ENCODE results near the gene AP1G2. TPM values are rescaled to one million over a fixed set of nuclear protein-coding genes. Genes with fewer than 3 reads are reported as not detected.

Gene AP1G2
- total and polyA plus RNA-seq, 2 of the 13 experiments (the other 11 are each of a cell fraction or from before 2014, with no cell fraction given): 96.9 to 611 TPM

DNA sequence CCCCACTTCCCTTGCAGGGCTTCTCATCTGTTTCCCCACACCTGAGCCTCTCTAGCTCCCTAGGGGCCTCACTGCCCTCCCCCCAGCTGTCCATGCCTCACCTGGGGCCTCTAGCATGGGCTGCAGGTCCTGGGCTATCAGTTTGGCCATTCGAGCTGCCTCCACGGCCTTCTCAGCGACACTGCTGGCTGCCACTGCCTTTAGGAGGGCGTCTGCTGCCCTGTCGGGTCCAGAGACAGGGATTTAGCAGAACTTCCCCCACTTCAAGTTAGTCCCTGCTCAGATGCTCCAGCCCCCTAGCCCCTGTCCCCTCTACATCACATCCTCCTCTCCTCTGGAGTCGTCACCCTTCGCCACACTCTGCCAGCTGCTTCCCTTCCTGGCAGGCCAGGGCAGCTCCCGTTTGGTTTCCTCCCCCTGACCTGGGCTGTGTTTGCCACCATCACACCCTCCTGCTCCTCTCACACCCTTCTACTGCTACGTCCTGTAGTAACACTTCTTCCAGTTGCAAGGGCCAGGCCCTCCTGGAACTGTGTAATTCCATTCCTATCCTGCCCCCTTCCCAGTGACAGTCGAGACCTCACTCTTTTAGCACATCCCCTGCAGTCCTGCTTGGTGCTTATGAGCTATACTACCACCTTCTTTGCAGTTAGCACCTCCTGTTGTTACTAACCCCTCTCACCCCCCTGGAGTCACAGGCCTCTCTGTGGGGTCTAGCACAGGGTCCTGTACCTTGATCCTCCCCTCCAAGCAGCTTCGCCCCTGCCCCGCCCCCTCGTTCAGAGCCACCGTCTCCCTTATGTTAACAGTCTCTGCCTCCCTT, 4.3 kb upstream of the AP1G2 start (continued):
- TF ChIP-seq, protein P1, sequence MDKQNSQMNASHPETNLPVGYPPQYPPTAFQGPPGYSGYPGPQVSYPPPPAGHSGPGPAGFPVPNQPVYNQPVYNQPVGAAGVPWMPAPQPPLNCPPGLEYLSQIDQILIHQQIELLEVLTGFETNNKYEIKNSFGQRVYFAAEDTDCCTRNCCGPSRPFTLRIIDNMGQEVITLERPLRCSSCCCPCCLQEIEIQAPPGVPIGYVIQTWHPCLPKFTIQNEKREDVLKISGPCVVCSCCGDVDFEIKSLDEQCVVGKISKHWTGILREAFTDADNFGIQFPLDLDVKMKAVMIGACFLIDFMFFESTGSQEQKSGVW (CRISPR knock-in tag; IDR thresholded peaks at IDR 0.05; ENCODE audit: borderline replicate concordance): no peak
- TF ChIP-seq RBAK (CRISPR knock-in tag; IDR thresholded peaks at IDR 0.05) (no peak), ZNF143 (CRISPR knock-in tag; IDR thresholded peaks at IDR 0.05) (no peak), EP300 (IDR thresholded peaks at IDR 0.05; ENCODE audit: low read depth in 2 of 2, low read length in 2 of 2) (no peak), EP300 (CRISPR knock-in tag; IDR thresholded peaks at IDR 0.05; ENCODE audit: borderline replicate concordance) (no peak), KDM2A (CRISPR knock-in tag; IDR thresholded peaks at IDR 0.05; ENCODE audit: borderline replicate concordance, low read depth) (no peak), JUND (CRISPR knock-in tag; IDR thresholded peaks at IDR 0.05) (0 out of 2 replicates have a peak, but pooled peaks have one; percentile 6), ZNF446 (CRISPR knock-in tag; IDR thresholded peaks at IDR 0.05) (no peak), ZNF644 (CRISPR knock-in tag; IDR thresholded peaks at IDR 0.05; ENCODE audit: low read depth) (no peak), CAMTA2 (CRISPR knock-in tag; IDR thresholded peaks at IDR 0.05; ENCODE audit: borderline replicate concordance) (no peak), ESRRA (CRISPR knock-in tag; IDR thresholded peaks at IDR 0.05; ENCODE audit: low read depth) (no peak), EEA1 (CRISPR knock-in tag; IDR thresholded peaks at IDR 0.05; ENCODE audit: borderline replicate concordance) (no peak), HMG20A (CRISPR knock-in tag; IDR thresholded peaks at IDR 0.05; ENCODE audit: borderline replicate concordance) (no peak), NR2C2 (CRISPR knock-in tag; IDR thresholded peaks at IDR 0.05; ENCODE audit: borderline replicate concordance) (no peak), DPF2 (CRISPR knock-in tag; IDR thresholded peaks at IDR 0.05; ENCODE audit: borderline replicate concordance, low read depth) (no peak; the same call in 1 of the 2 replicates), ZNF17 (CRISPR knock-in tag; IDR thresholded peaks at IDR 0.05) (no peak)
- TF ChIP-seq, protein P2, sequence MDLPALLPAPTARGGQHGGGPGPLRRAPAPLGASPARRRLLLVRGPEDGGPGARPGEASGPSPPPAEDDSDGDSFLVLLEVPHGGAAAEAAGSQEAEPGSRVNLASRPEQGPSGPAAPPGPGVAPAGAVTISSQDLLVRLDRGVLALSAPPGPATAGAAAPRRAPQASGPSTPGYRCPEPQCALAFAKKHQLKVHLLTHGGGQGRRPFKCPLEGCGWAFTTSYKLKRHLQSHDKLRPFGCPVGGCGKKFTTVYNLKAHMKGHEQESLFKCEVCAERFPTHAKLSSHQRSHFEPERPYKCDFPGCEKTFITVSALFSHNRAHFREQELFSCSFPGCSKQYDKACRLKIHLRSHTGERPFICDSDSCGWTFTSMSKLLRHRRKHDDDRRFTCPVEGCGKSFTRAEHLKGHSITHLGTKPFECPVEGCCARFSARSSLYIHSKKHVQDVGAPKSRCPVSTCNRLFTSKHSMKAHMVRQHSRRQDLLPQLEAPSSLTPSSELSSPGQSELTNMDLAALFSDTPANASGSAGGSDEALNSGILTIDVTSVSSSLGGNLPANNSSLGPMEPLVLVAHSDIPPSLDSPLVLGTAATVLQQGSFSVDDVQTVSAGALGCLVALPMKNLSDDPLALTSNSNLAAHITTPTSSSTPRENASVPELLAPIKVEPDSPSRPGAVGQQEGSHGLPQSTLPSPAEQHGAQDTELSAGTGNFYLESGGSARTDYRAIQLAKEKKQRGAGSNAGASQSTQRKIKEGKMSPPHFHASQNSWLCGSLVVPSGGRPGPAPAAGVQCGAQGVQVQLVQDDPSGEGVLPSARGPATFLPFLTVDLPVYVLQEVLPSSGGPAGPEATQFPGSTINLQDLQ (CRISPR knock-in tag; IDR thresholded peaks at IDR 0.05): no peak
- TF ChIP-seq, protein P3, sequence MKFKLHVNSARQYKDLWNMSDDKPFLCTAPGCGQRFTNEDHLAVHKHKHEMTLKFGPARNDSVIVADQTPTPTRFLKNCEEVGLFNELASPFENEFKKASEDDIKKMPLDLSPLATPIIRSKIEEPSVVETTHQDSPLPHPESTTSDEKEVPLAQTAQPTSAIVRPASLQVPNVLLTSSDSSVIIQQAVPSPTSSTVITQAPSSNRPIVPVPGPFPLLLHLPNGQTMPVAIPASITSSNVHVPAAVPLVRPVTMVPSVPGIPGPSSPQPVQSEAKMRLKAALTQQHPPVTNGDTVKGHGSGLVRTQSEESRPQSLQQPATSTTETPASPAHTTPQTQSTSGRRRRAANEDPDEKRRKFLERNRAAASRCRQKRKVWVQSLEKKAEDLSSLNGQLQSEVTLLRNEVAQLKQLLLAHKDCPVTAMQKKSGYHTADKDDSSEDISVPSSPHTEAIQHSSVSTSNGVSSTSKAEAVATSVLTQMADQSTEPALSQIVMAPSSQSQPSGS (CRISPR knock-in tag; IDR thresholded peaks at IDR 0.05): no peak
- TF ChIP-seq, protein P4, sequence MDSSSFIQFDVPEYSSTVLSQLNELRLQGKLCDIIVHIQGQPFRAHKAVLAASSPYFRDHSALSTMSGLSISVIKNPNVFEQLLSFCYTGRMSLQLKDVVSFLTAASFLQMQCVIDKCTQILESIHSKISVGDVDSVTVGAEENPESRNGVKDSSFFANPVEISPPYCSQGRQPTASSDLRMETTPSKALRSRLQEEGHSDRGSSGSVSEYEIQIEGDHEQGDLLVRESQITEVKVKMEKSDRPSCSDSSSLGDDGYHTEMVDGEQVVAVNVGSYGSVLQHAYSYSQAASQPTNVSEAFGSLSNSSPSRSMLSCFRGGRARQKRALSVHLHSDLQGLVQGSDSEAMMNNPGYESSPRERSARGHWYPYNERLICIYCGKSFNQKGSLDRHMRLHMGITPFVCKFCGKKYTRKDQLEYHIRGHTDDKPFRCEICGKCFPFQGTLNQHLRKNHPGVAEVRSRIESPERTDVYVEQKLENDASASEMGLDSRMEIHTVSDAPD (CRISPR knock-in tag; IDR thresholded peaks at IDR 0.05): no peak
- TF ChIP-seq, protein P5, sequence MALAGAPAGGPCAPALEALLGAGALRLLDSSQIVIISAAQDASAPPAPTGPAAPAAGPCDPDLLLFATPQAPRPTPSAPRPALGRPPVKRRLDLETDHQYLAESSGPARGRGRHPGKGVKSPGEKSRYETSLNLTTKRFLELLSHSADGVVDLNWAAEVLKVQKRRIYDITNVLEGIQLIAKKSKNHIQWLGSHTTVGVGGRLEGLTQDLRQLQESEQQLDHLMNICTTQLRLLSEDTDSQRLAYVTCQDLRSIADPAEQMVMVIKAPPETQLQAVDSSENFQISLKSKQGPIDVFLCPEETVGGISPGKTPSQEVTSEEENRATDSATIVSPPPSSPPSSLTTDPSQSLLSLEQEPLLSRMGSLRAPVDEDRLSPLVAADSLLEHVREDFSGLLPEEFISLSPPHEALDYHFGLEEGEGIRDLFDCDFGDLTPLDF (CRISPR knock-in tag; IDR thresholded peaks at IDR 0.05): no peak
- TF ChIP-seq, protein P6, sequence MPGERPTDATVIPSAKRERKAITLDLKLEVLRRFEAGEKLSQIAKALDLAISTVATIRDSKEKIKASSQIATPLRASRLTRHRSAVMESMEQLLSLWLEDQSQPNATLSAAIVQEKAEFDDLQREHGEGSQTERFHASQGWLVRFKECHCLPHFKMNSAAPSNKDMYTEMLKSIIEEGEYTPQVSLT (CRISPR knock-in tag; IDR thresholded peaks at IDR 0.05; ENCODE audit: borderline replicate concordance, low read depth): no peak
